GM03348 (cell line): ENCODE results near the gene KLHL41.
"Not testable (repeated sequence)": the region's sequence is repeated elsewhere in the genome, so short reads cannot be mapped to it uniquely, and the experiment has no call there.

Source experiments
- DNase-seq: peaks from one replicate; pipeline ENCODE4 v3.0.0; 2012; ENCODE audit warnings: low spot score

The KLHL41 gene

DNA sequence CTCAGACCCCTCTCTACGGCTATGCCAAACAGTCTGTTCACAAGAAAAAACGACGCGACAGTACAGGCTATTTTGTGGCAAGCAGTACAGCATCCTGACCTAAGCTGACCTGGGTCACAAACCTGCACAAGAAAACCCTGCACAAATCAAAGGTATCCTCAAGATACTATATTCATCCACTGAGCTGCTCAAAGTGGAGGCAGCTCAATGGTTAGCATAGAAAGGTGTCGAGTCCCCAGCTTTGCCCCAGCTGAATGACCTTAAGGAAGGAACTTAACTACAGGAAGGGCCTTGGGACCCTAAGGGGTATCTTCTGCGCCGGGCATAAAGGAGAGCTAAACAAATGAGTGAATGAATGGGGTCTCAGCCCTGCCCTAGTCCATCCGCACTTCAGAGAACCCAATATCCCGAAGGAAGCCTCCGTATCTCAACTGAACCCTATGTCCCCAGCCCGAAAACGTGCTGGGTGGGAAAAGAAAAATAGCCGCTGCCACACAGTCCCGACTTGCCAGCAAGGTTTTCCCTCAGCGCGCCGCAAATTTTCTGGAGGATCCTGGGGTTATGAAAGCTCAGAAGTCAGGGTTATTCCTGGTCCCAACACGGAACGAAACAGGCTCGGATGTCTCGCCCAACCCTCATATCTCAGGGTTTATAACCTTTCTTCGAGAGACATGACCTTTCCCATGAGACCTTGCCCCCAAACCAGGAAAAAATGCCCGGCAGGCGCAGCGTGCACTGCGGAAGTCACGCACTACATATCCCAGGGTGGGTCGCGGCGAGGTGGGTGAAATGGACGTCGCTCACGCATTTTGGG is 63.9 kb downstream of the KLHL41 start, which contains the start of gene FASTKD1:
Gene FASTKD1 (minus strand): TSS at position 706 of the 814 bp plus-strand sequence. CDS start 1,836 bp downstream, outside the sequence.
- DNase-seq = peak; percentile 90

DNA sequence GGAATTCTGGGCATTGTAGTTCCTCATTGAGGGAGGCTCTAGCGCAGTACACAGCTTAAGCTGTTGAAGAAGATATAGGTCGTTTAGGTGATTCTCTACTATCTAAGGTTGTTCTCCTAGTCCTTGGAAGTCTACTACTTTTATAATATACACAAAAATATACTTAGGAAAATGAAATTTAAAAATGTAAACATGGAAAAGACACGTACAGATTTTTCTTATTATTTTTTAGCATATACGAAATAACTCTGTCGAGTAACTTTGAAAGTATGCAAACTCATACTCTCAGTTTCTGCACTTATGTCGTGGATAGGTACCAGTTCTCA is 64.4 kb downstream of the KLHL41 start:
- DNase-seq = no peak

- DNase-seq = not testable (repeated sequence)
Observed at GRCh38 chr2:169574539-169574938, 65.0 kb downstream of the KLHL41 start.

DNA sequence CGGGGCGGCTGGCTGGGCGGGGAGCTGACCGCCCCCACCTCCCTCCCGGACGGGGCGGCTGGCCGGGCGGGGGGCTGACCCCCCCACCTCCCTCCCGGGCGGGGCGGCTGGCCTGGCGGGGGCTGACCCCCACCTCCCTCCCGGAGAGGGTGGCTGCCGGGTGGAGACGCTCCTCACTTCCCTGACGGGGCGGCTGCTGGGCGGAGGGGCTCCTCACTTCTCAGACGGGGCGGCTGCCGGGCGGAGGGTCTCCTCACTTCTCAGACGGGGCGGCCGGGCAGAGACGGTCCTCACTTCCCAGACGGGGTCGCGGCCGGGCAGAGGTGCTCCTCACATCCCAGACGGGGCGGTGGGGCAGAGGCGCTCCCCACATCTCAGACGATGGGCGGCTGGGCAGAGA is 65.8 kb downstream of the KLHL41 start:
- not testable (repeated sequence) for DNase-seq
